Glomerular endothelial cell (primary cell): Measurements from ENCODE around the gene P2RX6. TPM values are rescaled to one million over a fixed set of nuclear protein-coding genes. Genes with fewer than 3 reads are reported as not detected.
"Not testable (repeated sequence)": the region's sequence is repeated elsewhere in the genome, so short reads cannot be mapped to it uniquely, and the experiment has no call there.

ENCODE experiments used
- DNase-seq: peaks from one replicate; pipeline ENCODE4 v3.0.0-alpha.2; 2011; ENCODE audit warnings: low read depth, low spot score; ENCODE audit errors: extremely low read depth
- total RNA-seq: library from RNA; depleted of rRNA; stranded (reverse); fragments of >200 nt; gene quantifications from 2 replicates; pipeline ENCODE4 v1.2.3, GENCODE V29; 2015

P2RX6 gene
- total RNA-seq, 1 donor from 2014 or later, result 0.18 TPM

- not testable (repeated sequence) for DNase-seq
These were observed 56.8 kb downstream of the P2RX6 start for GRCh38 chr22:21071796-21072195.

- DNase-seq, result no peak
These were observed 58.1 kb downstream of the P2RX6 start for GRCh38 chr22:21073023-21073422.

GRCh38 chr22:21073482-21073881 is 58.5 kb downstream of the P2RX6 start:
- no peak for DNase-seq

- no peak for DNase-seq
These were observed 59.2 kb downstream of the P2RX6 start for GRCh38 chr22:21074102-21074715.

- DNase-seq, result no peak
These were observed 60.7 kb downstream of the P2RX6 start for GRCh38 chr22:21075516-21076138.

GRCh38 chr22:21076912-21077625 is 62.1 kb downstream of the P2RX6 start:
- no peak for DNase-seq

Other genes starting within 250 kb of the P2RX6 start
- 1.4 and 1.8 TPM in 2 replicates for gene SERPIND1, start 241.1 kb upstream of the P2RX6 start, total RNA-seq
- 37.6 and 62.8 TPM in 2 replicates for gene PI4KA, start 156.4 kb upstream of the P2RX6 start, total RNA-seq
- gene SNAP29, start 156.2 kb upstream of the P2RX6 start, total RNA-seq, result 18.2 and 30.9 TPM in 2 replicates
- gene CRKL, start 97.8 kb upstream of the P2RX6 start, total RNA-seq, result 37.8 and 51.5 TPM in 2 replicates
- 0.18 TPM in 1 of 2 replicates, not detected in the other for gene AIFM3, start 47.9 kb upstream of the P2RX6 start, total RNA-seq
- 43.9 and 59.2 TPM in 2 replicates for gene LZTR1, start 32.9 kb upstream of the P2RX6 start, total RNA-seq
- gene THAP7, start 13.0 kb upstream of the P2RX6 start, total RNA-seq, result 15.6 and 19.7 TPM in 2 replicates
- gene SLC7A4, start 17.4 kb downstream of the P2RX6 start, total RNA-seq, result not detected in 2 replicates
- gene LRRC74B, start 30.8 kb downstream of the P2RX6 start, total RNA-seq, result not detected in 2 replicates